ENCODE results near the gene MRPL40.

DNA sequence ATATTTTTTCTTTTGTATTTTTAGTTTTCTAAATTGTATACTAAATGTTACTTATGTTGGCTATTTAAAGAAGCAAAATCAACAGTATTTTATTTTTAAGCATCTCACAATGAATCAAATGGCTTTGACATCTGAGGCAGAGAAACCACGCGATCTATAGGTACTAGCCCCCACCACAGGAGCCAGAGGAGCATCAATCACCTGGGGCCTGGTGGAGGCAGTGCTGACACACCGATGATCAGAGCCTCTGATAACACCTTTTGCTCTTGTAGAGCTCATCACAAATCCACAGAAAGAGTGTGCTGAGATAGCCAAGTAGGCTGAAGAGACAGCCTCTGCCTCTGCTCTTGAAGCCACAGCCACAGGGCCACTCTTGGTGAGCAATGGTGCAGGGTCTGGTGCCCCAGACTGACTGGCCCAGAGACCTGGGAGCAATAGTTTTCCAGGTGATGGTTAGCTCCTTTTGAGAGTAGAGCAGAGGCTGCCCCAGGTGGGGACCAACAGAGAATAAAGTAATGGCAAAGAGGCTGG is 26.0 kb upstream of the MRPL40 start:
- TF ChIP-seq ZNF169 (tag by site-specific recombination; IDR thresholded peaks at IDR 0.05) (no peak), REPIN1 (tag by site-specific recombination; IDR thresholded peaks at IDR 0.05; ENCODE audit: low read depth) (no peak), ZNF114 (tag by site-specific recombination; IDR thresholded peaks at IDR 0.05) (no peak), ZNF664 (tag by site-specific recombination; IDR thresholded peaks at IDR 0.05) (no peak), ZNF792 (tag by site-specific recombination; IDR thresholded peaks at IDR 0.05) (no peak), HOXA7 (CRISPR knock-in tag; IDR thresholded peaks at IDR 0.05; ENCODE audit: borderline replicate concordance) (no peak), ZBTB7A (tag by site-specific recombination; IDR thresholded peaks at IDR 0.05; ENCODE audit: low read depth) (no peak), TCF7L2 (IDR thresholded peaks at IDR 0.05; ENCODE audit: borderline replicate concordance, low read depth, low read length) (no peak)
- TF ChIP-seq, protein P1, sequence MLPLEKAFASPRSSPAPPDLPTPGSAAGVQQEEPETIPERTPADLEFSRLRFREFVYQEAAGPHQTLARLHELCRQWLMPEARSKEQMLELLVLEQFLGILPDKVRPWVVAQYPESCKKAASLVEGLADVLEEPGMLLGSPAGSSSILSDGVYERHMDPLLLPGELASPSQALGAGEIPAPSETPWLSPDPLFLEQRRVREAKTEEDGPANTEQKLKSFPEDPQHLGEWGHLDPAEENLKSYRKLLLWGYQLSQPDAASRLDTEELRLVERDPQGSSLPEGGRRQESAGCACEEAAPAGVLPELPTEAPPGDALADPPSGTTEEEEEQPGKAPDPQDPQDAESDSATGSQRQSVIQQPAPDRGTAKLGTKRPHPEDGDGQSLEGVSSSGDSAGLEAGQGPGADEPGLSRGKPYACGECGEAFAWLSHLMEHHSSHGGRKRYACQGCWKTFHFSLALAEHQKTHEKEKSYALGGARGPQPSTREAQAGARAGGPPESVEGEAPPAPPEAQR (tag by site-specific recombination; IDR thresholded peaks at IDR 0.05): no peak
- TF ChIP-seq, protein P2, sequence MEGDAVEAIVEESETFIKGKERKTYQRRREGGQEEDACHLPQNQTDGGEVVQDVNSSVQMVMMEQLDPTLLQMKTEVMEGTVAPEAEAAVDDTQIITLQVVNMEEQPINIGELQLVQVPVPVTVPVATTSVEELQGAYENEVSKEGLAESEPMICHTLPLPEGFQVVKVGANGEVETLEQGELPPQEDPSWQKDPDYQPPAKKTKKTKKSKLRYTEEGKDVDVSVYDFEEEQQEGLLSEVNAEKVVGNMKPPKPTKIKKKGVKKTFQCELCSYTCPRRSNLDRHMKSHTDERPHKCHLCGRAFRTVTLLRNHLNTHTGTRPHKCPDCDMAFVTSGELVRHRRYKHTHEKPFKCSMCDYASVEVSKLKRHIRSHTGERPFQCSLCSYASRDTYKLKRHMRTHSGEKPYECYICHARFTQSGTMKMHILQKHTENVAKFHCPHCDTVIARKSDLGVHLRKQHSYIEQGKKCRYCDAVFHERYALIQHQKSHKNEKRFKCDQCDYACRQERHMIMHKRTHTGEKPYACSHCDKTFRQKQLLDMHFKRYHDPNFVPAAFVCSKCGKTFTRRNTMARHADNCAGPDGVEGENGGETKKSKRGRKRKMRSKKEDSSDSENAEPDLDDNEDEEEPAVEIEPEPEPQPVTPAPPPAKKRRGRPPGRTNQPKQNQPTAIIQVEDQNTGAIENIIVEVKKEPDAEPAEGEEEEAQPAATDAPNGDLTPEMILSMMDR (tag by site-specific recombination; IDR thresholded peaks at IDR 0.05): no peak
- TF ChIP-seq, protein P3, sequence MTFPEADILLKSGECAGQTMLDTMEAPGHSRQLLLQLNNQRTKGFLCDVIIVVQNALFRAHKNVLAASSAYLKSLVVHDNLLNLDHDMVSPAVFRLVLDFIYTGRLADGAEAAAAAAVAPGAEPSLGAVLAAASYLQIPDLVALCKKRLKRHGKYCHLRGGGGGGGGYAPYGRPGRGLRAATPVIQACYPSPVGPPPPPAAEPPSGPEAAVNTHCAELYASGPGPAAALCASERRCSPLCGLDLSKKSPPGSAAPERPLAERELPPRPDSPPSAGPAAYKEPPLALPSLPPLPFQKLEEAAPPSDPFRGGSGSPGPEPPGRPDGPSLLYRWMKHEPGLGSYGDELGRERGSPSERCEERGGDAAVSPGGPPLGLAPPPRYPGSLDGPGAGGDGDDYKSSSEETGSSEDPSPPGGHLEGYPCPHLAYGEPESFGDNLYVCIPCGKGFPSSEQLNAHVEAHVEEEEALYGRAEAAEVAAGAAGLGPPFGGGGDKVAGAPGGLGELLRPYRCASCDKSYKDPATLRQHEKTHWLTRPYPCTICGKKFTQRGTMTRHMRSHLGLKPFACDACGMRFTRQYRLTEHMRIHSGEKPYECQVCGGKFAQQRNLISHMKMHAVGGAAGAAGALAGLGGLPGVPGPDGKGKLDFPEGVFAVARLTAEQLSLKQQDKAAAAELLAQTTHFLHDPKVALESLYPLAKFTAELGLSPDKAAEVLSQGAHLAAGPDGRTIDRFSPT (tag by site-specific recombination; IDR thresholded peaks at IDR 0.05): no peak
- TF ChIP-seq, protein P4, sequence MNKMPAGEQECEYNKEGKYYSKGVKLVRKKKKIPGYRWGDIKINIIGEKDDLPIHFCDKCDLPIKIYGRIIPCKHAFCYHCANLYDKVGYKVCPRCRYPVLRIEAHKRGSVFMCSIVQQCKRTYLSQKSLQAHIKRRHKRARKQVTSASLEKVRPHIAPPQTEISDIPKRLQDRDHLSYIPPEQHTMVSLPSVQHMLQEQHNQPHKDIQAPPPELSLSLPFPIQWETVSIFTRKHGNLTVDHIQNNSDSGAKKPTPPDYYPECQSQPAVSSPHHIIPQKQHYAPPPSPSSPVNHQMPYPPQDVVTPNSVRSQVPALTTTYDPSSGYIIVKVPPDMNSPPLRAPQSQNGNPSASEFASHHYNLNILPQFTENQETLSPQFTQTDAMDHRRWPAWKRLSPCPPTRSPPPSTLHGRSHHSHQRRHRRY (tag by site-specific recombination; IDR thresholded peaks at IDR 0.05): no peak
